DMS153 treated with DMSO at 0.1 percent for 48 hours (cell line): ENCODE data around the gene ADGRD1.
"Not testable (repeated sequence)": the region's sequence is repeated elsewhere in the genome, so short reads cannot be mapped to it uniquely, and the experiment has no call there.

Experiments
- DNase-seq: peaks from one replicate; lab custom pipeline; 2025; ENCODE audit not compliant: unreplicated experiment; lab: John Stamatoyannopoulos, UW

Gene ADGRD1

GRCh38 chr12:131067981-131068851 is 114.5 kb downstream of the ADGRD1 start:
- DNase-seq: no peak

GRCh38 chr12:131068926-131069720 is 115.4 kb downstream of the ADGRD1 start:
- not testable (repeated sequence) for DNase-seq

GRCh38 chr12:131070136-131070535 is 116.4 kb downstream of the ADGRD1 start:
- not testable (repeated sequence) for DNase-seq

GRCh38 chr12:131070668-131071067 is 117.0 kb downstream of the ADGRD1 start:
- not testable (repeated sequence) for DNase-seq

GRCh38 chr12:131071234-131071820 is 117.6 kb downstream of the ADGRD1 start:
- DNase-seq: not testable (repeated sequence)

GRCh38 chr12:131071950-131072349 is 118.2 kb downstream of the ADGRD1 start:
- DNase-seq: not testable (repeated sequence)

GRCh38 chr12:131072451-131073230 is 118.9 kb downstream of the ADGRD1 start:
- no peak for DNase-seq

- no peak for DNase-seq
These were observed 120.7 kb downstream of the ADGRD1 start for GRCh38 chr12:131074221-131075083.

GRCh38 chr12:131075194-131075593 is 121.5 kb downstream of the ADGRD1 start:
- DNase-seq: no peak

- DNase-seq: no peak
These were observed 121.9 kb downstream of the ADGRD1 start for GRCh38 chr12:131075611-131076010.

- no peak for DNase-seq
These were observed 122.6 kb downstream of the ADGRD1 start for GRCh38 chr12:131076296-131076695.

- no peak for DNase-seq
These were observed 123.4 kb downstream of the ADGRD1 start for GRCh38 chr12:131076791-131077747.

GRCh38 chr12:131077931-131078391 is 124.3 kb downstream of the ADGRD1 start:
- DNase-seq: no peak

GRCh38 chr12:131082290-131083194 is 128.8 kb downstream of the ADGRD1 start:
- DNase-seq: no peak

GRCh38 chr12:131084341-131085011 is 130.8 kb downstream of the ADGRD1 start:
- DNase-seq: no peak

GRCh38 chr12:131085125-131085815 is 131.6 kb downstream of the ADGRD1 start:
- DNase-seq: no peak
